Astrocyte of the hippocampus (primary cell): ENCODE data around the gene CCNQ.
A peak's percentile ranks its signal among the peaks of the same experiment; 100 is the strongest.

Experiments used
- DNase-seq: peaks from one replicate; pipeline ENCODE4 v3.0.0; 2011; ENCODE audit warnings: low read depth, low spot score

Gene CCNQ

DNA sequence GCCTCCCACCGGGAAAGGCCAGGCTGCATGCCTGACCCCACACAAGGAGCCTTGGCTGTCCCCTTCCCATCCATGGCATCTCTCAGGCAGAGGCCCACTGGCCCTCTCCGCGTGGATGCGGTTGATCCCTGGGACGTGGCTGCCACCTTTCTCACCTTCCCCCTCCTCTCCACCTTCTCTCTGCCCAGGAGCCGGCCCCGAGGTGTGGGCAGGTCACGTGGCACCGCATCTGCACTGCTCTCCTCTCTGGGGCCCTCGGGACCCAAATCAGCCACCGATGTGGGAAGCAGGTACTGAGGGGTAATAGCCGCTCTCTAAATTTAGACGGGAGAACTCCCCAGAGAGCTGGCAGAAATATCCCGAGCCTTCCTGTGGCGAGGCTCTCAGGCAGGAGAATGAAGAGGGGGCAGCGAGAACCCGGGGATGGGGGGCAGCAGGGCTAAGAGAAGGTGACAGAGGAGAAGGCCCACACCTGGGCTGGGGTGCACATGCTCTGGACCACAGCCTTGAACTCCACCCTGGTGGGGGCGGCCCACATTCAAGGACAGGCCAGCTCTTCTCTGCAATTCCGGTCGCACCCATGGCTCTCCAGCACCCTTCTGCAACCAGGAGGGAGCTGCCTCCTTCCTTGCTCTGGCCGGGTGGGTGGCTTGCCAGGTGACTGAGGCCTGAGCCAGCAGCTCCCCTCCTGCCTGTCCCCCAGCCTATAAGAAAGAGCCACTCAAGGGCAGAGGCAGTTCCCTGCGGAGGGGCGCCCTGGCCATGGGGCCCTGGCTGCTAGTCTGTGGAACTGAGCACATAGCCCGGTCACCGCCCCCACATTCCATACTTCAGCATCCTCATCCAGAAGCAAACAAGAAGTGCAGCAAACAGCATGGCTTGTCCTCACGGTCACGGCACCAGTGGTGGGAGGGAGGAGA, 38.4 kb upstream of the CCNQ start:
- DNase-seq, result no peak

DNA sequence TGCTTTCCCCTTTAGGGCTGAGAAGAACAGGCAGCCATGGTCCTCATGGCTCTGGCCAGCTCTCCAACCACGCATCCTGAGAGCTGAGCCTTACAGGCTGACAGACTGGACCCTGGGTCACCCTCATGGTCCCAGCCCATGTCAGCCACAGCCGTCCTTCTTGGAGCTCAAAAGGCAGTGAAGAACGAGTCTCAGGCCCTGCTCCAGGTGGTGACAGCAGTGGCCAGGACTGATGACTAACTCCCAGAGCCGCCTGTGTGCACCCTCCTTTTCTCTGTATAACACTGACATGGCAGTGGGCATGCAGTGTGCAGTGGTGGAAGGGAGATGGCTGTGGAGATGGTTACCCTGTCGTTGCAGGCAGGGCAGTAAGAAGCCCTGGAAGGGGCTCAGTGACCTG, 37.8 kb upstream of the CCNQ start:
- DNase-seq, result no peak

DNA sequence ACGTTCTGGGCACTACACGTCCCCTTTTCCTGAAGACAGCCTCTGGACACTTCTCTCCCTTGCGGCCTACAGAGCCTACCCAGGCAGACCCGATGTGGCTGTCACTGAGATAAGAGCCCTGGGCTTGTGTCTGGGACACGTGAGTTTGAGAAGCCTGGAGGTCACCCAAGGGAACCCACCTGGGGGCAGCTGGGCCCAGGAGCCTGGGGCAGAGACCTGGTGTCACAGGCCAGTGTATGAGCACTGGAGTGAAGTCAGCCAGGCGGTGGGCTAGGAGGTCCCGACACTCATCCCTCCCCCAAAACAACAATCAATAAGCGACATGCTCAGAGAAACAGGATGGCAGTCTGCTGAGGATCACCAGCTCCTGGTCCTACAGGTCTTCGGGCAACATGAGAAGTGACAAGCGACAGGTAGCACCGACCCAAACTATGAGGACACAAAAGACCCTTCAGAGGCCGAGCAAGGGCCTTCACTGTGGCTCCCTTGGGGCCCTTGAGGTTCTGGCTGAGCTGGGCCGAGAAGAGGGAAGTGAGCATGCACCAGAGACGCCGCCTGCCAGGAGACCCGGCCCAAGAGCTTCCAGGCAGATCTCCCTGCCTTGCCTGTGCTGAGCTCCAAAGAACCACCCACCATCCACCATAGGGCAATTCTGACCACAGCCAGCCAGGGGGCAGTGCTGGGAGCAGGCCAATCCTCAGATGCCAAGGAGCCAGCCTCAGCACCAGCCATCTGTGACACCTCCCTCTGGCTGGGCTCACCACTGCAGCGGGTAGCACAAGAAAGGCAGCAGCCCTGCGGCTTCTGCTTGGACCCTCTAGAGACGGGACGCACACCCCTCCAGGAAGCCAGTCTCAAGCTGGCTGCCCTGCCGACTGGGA, 37.1 kb upstream of the CCNQ start:
- peak; percentile 42 for DNase-seq

GRCh38 chrX:153635388-153635787, 36.4 kb upstream of the CCNQ start:
- DNase-seq, result no peak

DNA sequence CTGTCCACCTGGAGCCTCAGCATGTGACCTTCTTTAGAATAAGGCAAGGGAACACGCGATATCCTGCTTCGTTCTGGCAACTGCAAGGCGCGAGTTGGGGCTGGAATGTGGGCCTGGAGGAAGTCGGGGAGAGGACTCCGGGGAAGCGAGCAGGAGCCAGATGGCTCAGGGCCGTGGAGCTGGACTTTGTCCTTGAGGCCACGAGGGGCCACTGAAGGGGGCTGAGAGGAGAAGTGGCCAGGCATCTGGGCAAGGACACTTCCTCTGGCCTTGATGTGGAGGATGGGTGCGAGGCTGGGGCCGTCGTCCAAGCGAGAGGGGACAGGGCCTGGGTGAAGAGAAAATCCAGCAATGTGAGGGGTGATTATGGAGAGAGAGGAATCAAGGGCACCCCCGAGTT, 35.9 kb upstream of the CCNQ start:
- DNase-seq, result no peak

DNA sequence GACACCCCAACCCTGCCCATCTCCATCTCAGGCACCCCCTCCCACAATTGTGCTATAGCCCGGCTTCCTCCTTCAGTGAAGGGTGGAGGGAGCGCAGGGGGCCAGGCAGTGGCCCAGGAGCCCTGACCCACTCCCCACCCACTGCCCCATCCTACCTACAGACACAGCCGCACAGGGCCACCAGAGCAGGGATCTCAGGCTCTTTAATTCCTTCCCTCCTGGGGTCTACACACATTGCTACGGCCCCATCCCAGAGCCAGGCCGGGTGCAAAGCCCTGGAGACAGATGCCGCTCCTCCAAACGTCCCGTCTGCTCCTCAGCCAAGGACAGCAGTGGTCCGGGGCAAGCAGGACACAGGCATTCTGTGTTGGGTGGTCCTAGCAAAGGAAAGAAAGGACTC, 35.3 kb upstream of the CCNQ start:
- DNase-seq, result no peak

GRCh38 chrX:153633607-153634180, 34.8 kb upstream of the CCNQ start:
- DNase-seq, result no peak

DNA sequence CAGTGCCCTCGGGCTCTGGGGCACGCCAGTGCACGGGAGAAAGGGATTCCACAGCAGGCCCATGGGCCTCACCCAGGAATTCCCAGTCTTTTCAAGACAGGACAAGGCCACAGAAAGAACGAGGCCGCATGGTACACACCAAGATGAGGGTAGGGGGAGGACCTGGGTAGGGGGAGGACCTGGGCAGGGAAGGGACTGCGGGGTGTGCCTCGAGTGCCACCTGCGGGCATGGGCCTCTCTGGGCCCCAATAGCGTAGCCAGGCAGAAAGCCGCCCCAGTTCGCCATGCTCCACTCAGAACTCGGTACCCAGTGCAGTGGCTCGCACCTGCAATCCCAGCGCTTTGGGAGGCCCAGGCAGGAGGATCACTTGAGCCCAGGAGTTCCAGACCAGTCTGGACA, 34.1 kb upstream of the CCNQ start:
- DNase-seq, result no peak

- DNase-seq, result no peak
Measured at GRCh38 chrX:153632595-153632946, 33.6 kb upstream of the CCNQ start.

GRCh38 chrX:153631907-153632594, 33.1 kb upstream of the CCNQ start:
- no peak for DNase-seq

- no peak for DNase-seq
Measured at GRCh38 chrX:153631346-153631745, 32.4 kb upstream of the CCNQ start.

DNA sequence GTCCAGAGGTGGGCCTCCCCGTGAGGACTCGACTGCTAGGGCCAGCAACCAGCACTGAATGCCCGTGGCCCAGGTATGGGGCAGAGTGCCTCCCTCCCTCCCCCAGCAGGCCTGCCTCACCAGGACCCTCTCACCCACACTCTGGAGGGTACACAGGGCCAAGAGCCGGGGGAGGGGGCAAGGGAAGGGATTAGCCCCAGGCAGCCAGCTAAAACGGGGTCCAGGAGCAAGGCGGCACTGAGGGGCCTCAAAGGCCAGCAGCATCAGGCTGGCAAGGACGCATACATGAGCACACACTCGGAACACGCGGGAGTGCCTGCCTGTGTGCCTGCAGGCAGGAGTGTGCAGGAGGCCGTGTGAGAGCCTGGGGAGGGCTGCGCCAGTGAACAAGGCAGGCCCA, 29.7 kb upstream of the CCNQ start:
- DNase-seq, result no peak

DNA sequence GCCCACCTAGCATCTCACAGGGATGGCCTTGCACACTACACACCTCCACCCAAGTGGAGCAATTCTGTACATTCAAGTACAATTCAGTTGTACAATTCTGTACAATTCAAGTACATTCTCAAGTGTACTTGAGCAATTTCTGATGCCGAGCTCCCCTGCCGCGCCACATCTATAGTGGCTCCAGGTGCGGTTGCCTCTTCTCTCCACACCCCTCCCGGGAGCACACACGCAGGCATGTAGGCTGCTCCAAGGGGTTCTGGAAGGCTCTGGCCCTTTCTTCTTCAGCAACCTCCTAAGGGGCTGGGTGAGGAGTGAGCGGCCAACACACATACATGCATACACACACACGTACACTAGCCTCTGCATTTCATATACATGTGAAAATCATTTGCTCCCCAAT, 29.2 kb upstream of the CCNQ start:
- DNase-seq, result no peak

- no peak for DNase-seq
Measured at GRCh38 chrX:153627675-153628111, 28.8 kb upstream of the CCNQ start.

GRCh38 chrX:153626863-153627674, 28.1 kb upstream of the CCNQ start:
- DNase-seq, result no peak

DNA sequence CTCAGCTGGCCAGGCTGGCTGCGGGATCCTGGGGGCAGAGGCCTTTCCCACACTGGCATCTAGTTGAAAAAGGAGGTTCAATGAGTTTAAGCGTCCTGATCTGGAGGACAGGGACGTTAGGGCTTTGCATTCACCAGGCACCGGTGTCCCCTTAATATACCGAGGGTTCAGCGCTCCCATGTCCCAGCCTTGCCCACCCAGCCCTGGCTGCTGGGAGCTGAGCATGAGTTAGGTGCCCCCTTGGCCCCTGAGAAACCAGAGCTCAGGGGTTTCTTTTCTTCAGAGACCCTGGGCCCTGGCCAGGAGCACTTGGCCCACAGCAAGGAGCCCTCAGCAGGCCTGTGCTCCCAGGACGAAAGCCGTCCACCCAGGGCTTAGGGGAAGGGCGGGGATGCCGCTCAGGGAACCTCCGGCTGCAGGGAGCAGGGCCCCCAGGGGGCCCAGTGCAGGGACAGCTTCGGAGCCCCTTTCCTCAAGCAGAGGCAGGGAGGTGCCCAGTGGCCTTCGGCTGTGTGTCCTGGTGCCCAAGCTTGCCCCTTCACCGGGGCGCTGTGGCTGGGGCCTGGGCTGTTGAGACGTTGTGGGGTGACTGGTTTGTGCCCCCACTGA, 27.2 kb upstream of the CCNQ start:
- DNase-seq, result no peak

- DNase-seq, result no peak
Measured at GRCh38 chrX:153625271-153626024, 26.5 kb upstream of the CCNQ start.

DNA sequence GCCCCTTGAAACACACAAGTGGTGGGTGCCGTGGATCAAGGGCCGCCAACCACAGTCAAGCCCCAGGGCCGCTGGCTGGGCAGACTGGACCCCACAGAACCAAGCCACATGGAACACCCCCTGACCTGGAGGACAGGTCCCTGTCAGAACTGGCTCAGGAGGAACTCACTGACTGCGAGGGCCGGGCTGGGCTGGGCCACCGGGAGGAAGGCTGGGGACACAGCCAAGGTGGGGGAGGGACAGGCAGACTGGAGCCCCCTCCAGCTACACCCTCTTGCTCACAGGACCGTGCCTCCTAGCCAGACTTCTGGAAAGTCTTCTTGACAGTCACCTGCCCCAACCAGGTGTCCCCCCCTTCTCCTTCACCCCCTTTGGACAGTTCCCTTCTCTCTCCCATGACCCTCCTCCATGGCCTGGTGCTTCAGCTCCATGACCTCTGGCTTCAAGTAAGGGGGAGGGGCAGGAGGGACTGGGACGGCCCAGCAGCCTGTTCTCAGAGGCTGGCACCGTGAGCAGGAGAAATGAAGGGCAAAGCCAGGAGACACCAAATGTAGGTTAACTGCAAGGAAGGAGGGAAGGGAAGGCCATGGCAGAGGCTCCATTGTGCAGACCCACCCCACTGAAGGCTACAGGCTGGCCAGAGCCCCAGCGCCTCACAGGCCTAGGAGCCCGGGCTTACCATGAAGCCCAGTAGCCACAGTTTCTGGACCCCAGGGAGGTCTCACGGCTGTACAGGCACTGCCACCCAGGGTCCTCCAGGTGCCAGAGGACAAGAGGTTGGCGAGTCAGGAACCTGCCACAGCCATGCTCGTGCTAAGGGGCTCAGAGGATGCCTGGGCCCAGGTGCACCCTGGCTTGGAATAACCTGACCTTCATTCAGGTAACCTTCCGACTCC, 25.5 kb upstream of the CCNQ start:
- no peak for DNase-seq
